ENCODE measurements around the gene KAZN.

DNA sequence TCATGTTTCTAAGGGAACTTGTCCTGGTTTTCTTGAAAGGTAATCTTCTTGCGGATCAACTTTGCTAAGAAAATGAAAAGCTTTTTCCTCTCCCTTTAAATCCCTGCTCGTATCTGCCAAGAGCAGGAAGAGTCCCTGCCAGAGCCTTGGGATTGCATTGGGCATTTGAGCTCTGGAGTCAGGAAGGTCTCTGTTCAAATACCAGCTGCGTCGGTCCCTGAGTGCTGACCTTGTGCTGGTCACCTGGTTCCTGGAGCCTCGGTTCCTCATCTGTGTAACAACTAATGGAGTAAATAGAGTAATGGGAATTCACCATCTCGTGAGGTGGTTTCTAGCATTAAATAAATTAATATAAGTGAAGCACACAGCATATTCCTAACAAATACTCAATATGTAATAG lies 280.5 kb downstream of the KAZN start:
- TF ChIP-seq, protein P1, sequence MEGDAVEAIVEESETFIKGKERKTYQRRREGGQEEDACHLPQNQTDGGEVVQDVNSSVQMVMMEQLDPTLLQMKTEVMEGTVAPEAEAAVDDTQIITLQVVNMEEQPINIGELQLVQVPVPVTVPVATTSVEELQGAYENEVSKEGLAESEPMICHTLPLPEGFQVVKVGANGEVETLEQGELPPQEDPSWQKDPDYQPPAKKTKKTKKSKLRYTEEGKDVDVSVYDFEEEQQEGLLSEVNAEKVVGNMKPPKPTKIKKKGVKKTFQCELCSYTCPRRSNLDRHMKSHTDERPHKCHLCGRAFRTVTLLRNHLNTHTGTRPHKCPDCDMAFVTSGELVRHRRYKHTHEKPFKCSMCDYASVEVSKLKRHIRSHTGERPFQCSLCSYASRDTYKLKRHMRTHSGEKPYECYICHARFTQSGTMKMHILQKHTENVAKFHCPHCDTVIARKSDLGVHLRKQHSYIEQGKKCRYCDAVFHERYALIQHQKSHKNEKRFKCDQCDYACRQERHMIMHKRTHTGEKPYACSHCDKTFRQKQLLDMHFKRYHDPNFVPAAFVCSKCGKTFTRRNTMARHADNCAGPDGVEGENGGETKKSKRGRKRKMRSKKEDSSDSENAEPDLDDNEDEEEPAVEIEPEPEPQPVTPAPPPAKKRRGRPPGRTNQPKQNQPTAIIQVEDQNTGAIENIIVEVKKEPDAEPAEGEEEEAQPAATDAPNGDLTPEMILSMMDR (conservative IDR thresholded peaks at IDR 0.05; ENCODE audit: low read length) = no peak
- TF ChIP-seq EZH2phosphoT487 (IDR thresholded peaks at IDR 0.05; ENCODE audit: borderline replicate concordance) = no peak
